GM21737 (cell line): ENCODE data around the gene NLRP6.
"Not testable (repeated sequence)": the region's sequence is repeated elsewhere in the genome, so short reads cannot be mapped to it uniquely, and the experiment has no call there.

Experiments used
- ATAC-seq: cut with Tn5 transposase; IDR thresholded peaks from one replicate; pipeline ENCODE4 v1.9.1; 2021; ENCODE audit warnings: mild to moderate bottlenecking, moderate library complexity; ENCODE audit not compliant: unreplicated experiment

Gene NLRP6

GRCh38 chr11:281486-282161 lies 3.4 kb downstream of the NLRP6 start:
- ATAC-seq = no peak

- no peak for ATAC-seq
These were observed 4.0 kb downstream of the NLRP6 start for GRCh38 chr11:282171-282570.

GRCh38 chr11:282630-283360 lies 4.6 kb downstream of the NLRP6 start:
- no peak for ATAC-seq

GRCh38 chr11:283405-284104 lies 5.3 kb downstream of the NLRP6 start:
- no peak for ATAC-seq

GRCh38 chr11:284105-285020 lies 6.2 kb downstream of the NLRP6 start:
- ATAC-seq = no peak

- no peak for ATAC-seq
These were observed 7.0 kb downstream of the NLRP6 start for GRCh38 chr11:285021-285893.

GRCh38 chr11:285894-286220 lies 7.7 kb downstream of the NLRP6 start:
- no peak for ATAC-seq

GRCh38 chr11:286977-287820 lies 9.0 kb downstream of the NLRP6 start:
- ATAC-seq = not testable (repeated sequence)

- no peak for ATAC-seq
These were observed 9.7 kb downstream of the NLRP6 start for GRCh38 chr11:287821-288477.

- peak; percentile 54 for ATAC-seq
These were observed 10.5 kb downstream of the NLRP6 start, which contains the start of gene PGGHG for GRCh38 chr11:288478-289397. TSS of gene PGGHG (plus strand) at chr11:289126. CDS start at chr11:289817, 691 bp downstream.

GRCh38 chr11:289398-289711 lies 11.1 kb downstream of the NLRP6 start:
- ATAC-seq = no peak

GRCh38 chr11:289712-290620 lies 11.8 kb downstream of the NLRP6 start:
- ATAC-seq = no peak

- no peak for ATAC-seq
These were observed 12.5 kb downstream of the NLRP6 start for GRCh38 chr11:290621-291231.

GRCh38 chr11:291281-292210 lies 13.3 kb downstream of the NLRP6 start:
- no peak for ATAC-seq
